IMR-90 (cell line): ENCODE results near the gene SIT1. TPM values are rescaled to one million over a fixed set of nuclear protein-coding genes. Genes with fewer than 3 reads are reported as not detected.

Experiments
- ATAC-seq: fragments of 200-7000 bp; cut with Tn5 transposase; 2 replicates; pipeline ENCODE4 v1.9.1; 2020; ENCODE audit warnings: low read depth, mild to moderate bottlenecking, moderate library complexity
- BruUV-seq: library from RNA; stranded (reverse); fragments of 400-500 nt; replicated peaks from 2 replicates; lab custom pipeline; 2021; lab: Mats Ljungman, UMichigan
- CTCF ChIA-PET: fragments of 300-600 bp; formaldehyde crosslinking; extraction: SDS; loops from one replicate; lab custom pipeline; 2021; ENCODE audit warnings: antibody characterized with exemption; lab: Yijun Ruan, JAX
- POLR2A ChIA-PET: fragments of 300-600 bp; sonication (Branson Sonifier 250); formaldehyde crosslinking; loops from one replicate; lab custom pipeline; 2022; ENCODE audit warnings: antibody characterized with exemption; ENCODE audit not compliant: unreplicated experiment; lab: Charles Lee
- DNase-seq: peaks from one replicate; pipeline ENCODE4 v3.0.0; 2013
- H2AFZ ChIP-seq: replicated peaks from 2 replicates; pipeline ENCODE3; 2013; ENCODE audit warnings: low read length, mild to moderate bottlenecking; ENCODE audit not compliant: poor library complexity
- H2AK5ac ChIP-seq: 2 replicates; pipeline ENCODE4 v1.6.1; 2013; ENCODE audit warnings: low read depth, low read length, inconsistent platforms
- H2AK9ac ChIP-seq: replicated peaks from 2 replicates; pipeline ENCODE3; 2013; ENCODE audit warnings: mild to moderate bottlenecking, low read depth, low read length, moderate library complexity; ENCODE audit not compliant: poor library complexity
- H2BK120ac ChIP-seq: 2 replicates; pipeline ENCODE4 v1.6.1; 2013; ENCODE audit warnings: low read depth, low read length, inconsistent platforms
- H2BK15ac ChIP-seq: 3 replicates; pipeline ENCODE4 v1.6.1; 2013; ENCODE audit warnings: low read depth, low read length, inconsistent platforms
- H2BK20ac ChIP-seq: 2 replicates; pipeline ENCODE4 v1.6.1; 2013; ENCODE audit warnings: low read depth, mild to moderate bottlenecking, inconsistent platforms, low read length, moderate library complexity
- H2BK5ac ChIP-seq: 2 replicates; pipeline ENCODE4 v1.6.1; 2013; ENCODE audit warnings: mild to moderate bottlenecking, low read depth, low read length, inconsistent platforms; ENCODE audit not compliant: poor library complexity, severe bottlenecking
- H3K14ac ChIP-seq: replicated peaks from 2 replicates; pipeline ENCODE4 v1.6.1; 2013; ENCODE audit warnings: low read depth, low read length, inconsistent platforms
- H3K18ac ChIP-seq: 2 replicates; pipeline ENCODE4 v1.6.1; 2013; ENCODE audit warnings: low read depth, low read length, control low read depth
- H3K23ac ChIP-seq: 2 replicates; pipeline ENCODE4 v1.6.1; 2013; ENCODE audit warnings: low read depth, low read length, inconsistent platforms
- H3K27ac ChIP-seq: 2 replicates; pipeline ENCODE4 v1.5.1; 2013; ENCODE audit warnings: mild to moderate bottlenecking, control low read depth, low read length; ENCODE audit not compliant: insufficient read depth
- H3K27me3 ChIP-seq: 2 replicates; pipeline ENCODE4 v1.6.1; 2013; ENCODE audit warnings: low read length; ENCODE audit not compliant: control insufficient read depth, insufficient read depth
- H3K36me3 ChIP-seq: 2 replicates; pipeline ENCODE4 v1.6.1; 2013; ENCODE audit warnings: low read length, mixed read lengths; ENCODE audit not compliant: control insufficient read depth, insufficient read depth
- H3K4ac ChIP-seq: 2 replicates; pipeline ENCODE4 v1.6.1; 2013; ENCODE audit warnings: low read depth, low read length, inconsistent platforms
- H3K4me1 ChIP-seq: 2 replicates; pipeline ENCODE4 v1.6.1; 2013; ENCODE audit warnings: low read length, mixed read lengths; ENCODE audit not compliant: control insufficient read depth, insufficient read depth
- H3K4me2 ChIP-seq: 2 replicates; pipeline ENCODE4 v1.6.1; 2013; ENCODE audit warnings: low read depth, mild to moderate bottlenecking, control low read depth, low read length, moderate library complexity
- H3K4me3 ChIP-seq: 2 replicates; pipeline ENCODE4 v1.5.1; 2013; ENCODE audit warnings: low read depth, mild to moderate bottlenecking, control low read depth, low read length, moderate library complexity; ENCODE audit not compliant: insufficient read depth
- H3K56ac ChIP-seq: 2 replicates; pipeline ENCODE4 v1.6.1; 2013; ENCODE audit warnings: low read length, inconsistent platforms; ENCODE audit not compliant: insufficient read depth; ENCODE audit errors: extremely low read depth
- H3K79me1 ChIP-seq, 2 experiments: 2 replicates each; pipeline ENCODE4 v1.6.1; 2013; ENCODE audit warnings: low read length in 2 of 2, inconsistent platforms in 1 of 2, low read depth in 1 of 2
- H3K9ac ChIP-seq: 2 replicates; pipeline ENCODE4 v1.6.1; 2013; ENCODE audit warnings: low read depth, low read length, control low read depth
- H3K9me1 ChIP-seq: 2 replicates; pipeline ENCODE4 v1.6.1; 2013; ENCODE audit warnings: low read length, inconsistent platforms; ENCODE audit not compliant: insufficient read depth
- H3K9me3 ChIP-seq: 2 replicates; pipeline ENCODE4 v1.6.1; 2013; ENCODE audit warnings: low read length; ENCODE audit not compliant: control insufficient read depth, insufficient read depth
- H4K20me1 ChIP-seq: 2 replicates; pipeline ENCODE4 v1.6.1; 2013; ENCODE audit warnings: low read length, inconsistent platforms; ENCODE audit not compliant: insufficient read depth
- H4K5ac ChIP-seq: 2 replicates; pipeline ENCODE4 v1.6.1; 2013; ENCODE audit warnings: mild to moderate bottlenecking, low read depth, low read length, control low read depth
- H4K8ac ChIP-seq, 2 experiments: 2 replicates each; pipeline ENCODE4 v1.6.1; 2013; ENCODE audit warnings: low read depth in 2 of 2, low read length in 2 of 2, control low read depth in 1 of 2, inconsistent platforms in 1 of 2
- H4K91ac ChIP-seq: 2 replicates; pipeline ENCODE4 v1.6.1; 2013; ENCODE audit warnings: low read depth, low read length, inconsistent platforms; ENCODE audit not compliant: insufficient read depth
- CEBPB ChIP-seq: IDR thresholded peaks from 2 replicates; pipeline ENCODE4 v1.6.1; 2012; ENCODE audit warnings: low read depth, low read length, improper control_type of control experiment
- MXI1 ChIP-seq: IDR thresholded peaks from 2 replicates; pipeline ENCODE4 v1.6.1; 2012; ENCODE audit warnings: low read depth, mild to moderate bottlenecking, low read length, moderate library complexity, borderline replicate concordance
- NFE2L2 ChIP-seq: fragments of 150-350 bp; IDR thresholded peaks from 2 replicates; pipeline ENCODE4 v1.6.1; 2016; ENCODE audit warnings: low read depth, mild to moderate bottlenecking, low read length
- RCOR1 ChIP-seq: IDR thresholded peaks from 2 replicates; pipeline ENCODE4 v1.6.1; 2012; ENCODE audit warnings: mild to moderate bottlenecking, low read length, improper control_type of control experiment; ENCODE audit not compliant: insufficient replicate concordance
- SMC3 ChIP-seq: fragments of 150-350 bp; IDR thresholded peaks from 2 replicates; pipeline ENCODE4 v1.6.1; 2016; ENCODE audit warnings: low read depth, mild to moderate bottlenecking, antibody characterized with exemption, low read length, moderate library complexity
- WGBS, 2 experiments: methylation state at CpG; one replicate each; pipeline versions ENCODE4 v1.1.5 to v1.1.7; 2013; ENCODE audit warnings: missing lambda C conversion rate in 2 of 2; ENCODE audit not compliant: insufficient read length in 1 of 2; ENCODE audit errors: extremely low coverage in 2 of 2; 5-methylcytosine and 5-hydroxymethylcytosine counted together
- dilution Hi-C: fragments of 300-500 bp; cut with HindIII; formaldehyde crosslinking; loops from one replicate; pipeline ENCODE4 v1.14.3; 2018; ENCODE audit warnings: low sequenced_read_pairs; ENCODE audit not compliant: unreplicated experiment
- in situ Hi-C: fragments of 300-500 bp; cut with MboI; formaldehyde crosslinking; loops from 3 replicates; pipeline ENCODE4 v1.14.3; 2019; ENCODE audit warnings: low sequenced_read_pairs, inconsistent platforms, mixed read lengths
- intact Hi-C: fragments of 100-400 bp; cut with micrococcal nuclease; formaldehyde crosslinking; loops from 2 replicates; pipeline ENCODE4 v1.10.0; 2022
- polyA plus RNA-seq, 3 experiments: library from polyadenylated mRNA; depleted of rRNA; stranded (reverse); fragments of >200 nt; gene quantifications; 2 replicates each; pipeline ENCODE4 v1.2.3, GENCODE V29; 2012; ENCODE audit warnings: low replicate concordance in 1 of 3
- total RNA-seq: library from RNA; depleted of rRNA; stranded (reverse); fragments of >200 nt; gene quantifications from 2 replicates; pipeline ENCODE4 v1.2.3, GENCODE V29; 2012
- TF ChIP-seq, protein P1 (sequence below): fragments of 150-350 bp; IDR thresholded peaks from 2 replicates; pipeline ENCODE4 v1.6.1; 2016; ENCODE audit warnings: low read depth, mild to moderate bottlenecking, low read length, moderate library complexity, borderline replicate concordance
- TF ChIP-seq, protein P2 (sequence below): fragments of 150-350 bp; IDR thresholded peaks from 2 replicates; pipeline ENCODE4 v1.6.1; 2017; ENCODE audit warnings: mild to moderate bottlenecking, antibody characterized with exemption, low read length, low read depth
- TF ChIP-seq, protein P3 (sequence below): conservative IDR thresholded peaks from 2 replicates; pipeline ENCODE4 v1.5.1; 2012; ENCODE audit warnings: mild to moderate bottlenecking, low read depth, low read length, improper control_type of control experiment

Gene SIT1
- total and polyA plus RNA-seq, 2 of the 4 experiments (the other 2 are of a cell fraction) = not detected

DNA sequence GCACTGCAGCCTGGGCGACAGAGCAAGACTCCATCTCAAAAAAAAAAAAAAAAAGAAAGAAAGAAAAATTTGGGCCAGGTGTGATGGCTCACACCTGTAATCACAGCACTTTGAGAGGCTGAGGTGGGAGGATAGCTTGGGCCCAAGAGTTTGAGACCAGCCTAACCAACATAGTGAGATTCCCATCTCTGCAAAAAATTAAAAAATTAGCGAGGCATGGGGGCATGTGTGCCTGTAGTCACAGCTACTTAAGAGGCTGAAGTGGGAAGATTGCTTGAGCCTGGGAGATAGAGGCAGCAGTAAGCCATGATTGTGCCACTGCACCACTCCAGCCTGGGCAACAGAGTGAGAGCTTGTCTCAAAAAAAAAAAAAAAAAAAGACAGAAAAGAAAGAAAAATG, 2.9 kb upstream of the SIT1 start:
- Histone ChIP-seq H2BK20ac (no peak overlapping the region), H3K14ac (no peak overlapping the region), H3K9me1 (peaks cover 4% of the 10 kb centered on the region; the same call in 1 of the 2 replicates), H3K9me3 (no peaks in the 10 kb centered on the region), H3K4me2 (no peak overlapping the region), H4K20me1 (peaks cover 3% of the 10 kb centered on the region; the same call in 1 of the 2 replicates), H3K23ac (no peak overlapping the region), H2AFZ (no peak overlapping the region), H2BK15ac (no peak overlapping the region), H2BK120ac (no peak overlapping the region), H3K18ac (no peak overlapping the region), H3K27ac (no peak overlapping the region), H3K36me3 (no peaks in the 10 kb centered on the region), H3K9ac (no peak overlapping the region), H3K56ac (no peak overlapping the region), H3K4me1 (peaks cover 13% of the 10 kb centered on the region; the same call in 1 of the 2 replicates), H4K8ac (no peak overlapping the region), H3K27me3 (no peaks in the 10 kb centered on the region), H2AK9ac (no peak overlapping the region), H3K4me3 (no peak overlapping the region), H4K5ac (no peak overlapping the region), H4K91ac (no peak overlapping the region), H2BK5ac (no peak overlapping the region), H2AK5ac (no peak overlapping the region), H3K79me1 (peaks cover 0 to 1% of the 10 kb centered on the region in 2 experiments; a peak in 3 of 4 replicates), H3K4ac (no peak overlapping the region)
- in situ Hi-C loops (loop anchor here (10.0 kb wide), 1 partner anchor 149 kb away; no protein-coding TSS in a partner anchor), dilution Hi-C loops (no loop called here), intact Hi-C loops (loop anchor here (10.0 kb wide), 2 partner anchors 161 to 169 kb away; partner anchors contain the start of genes HINT2 and SPAG8)
- no CpG with 5 or more reads among the region's 2 CpGs for WGBS, 2 experiments
- POLR2A ChIA-PET = interaction anchor here (0.6 kb wide), 1 partner anchor 36 kb away, joined by 5 read pairs; the partner anchor contains the start of gene TPM2
- TF ChIP-seq, protein P1, sequence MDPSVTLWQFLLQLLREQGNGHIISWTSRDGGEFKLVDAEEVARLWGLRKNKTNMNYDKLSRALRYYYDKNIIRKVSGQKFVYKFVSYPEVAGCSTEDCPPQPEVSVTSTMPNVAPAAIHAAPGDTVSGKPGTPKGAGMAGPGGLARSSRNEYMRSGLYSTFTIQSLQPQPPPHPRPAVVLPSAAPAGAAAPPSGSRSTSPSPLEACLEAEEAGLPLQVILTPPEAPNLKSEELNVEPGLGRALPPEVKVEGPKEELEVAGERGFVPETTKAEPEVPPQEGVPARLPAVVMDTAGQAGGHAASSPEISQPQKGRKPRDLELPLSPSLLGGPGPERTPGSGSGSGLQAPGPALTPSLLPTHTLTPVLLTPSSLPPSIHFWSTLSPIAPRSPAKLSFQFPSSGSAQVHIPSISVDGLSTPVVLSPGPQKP = no peak
- TF ChIP-seq RCOR1 = no peak
- TF ChIP-seq, protein P2, sequence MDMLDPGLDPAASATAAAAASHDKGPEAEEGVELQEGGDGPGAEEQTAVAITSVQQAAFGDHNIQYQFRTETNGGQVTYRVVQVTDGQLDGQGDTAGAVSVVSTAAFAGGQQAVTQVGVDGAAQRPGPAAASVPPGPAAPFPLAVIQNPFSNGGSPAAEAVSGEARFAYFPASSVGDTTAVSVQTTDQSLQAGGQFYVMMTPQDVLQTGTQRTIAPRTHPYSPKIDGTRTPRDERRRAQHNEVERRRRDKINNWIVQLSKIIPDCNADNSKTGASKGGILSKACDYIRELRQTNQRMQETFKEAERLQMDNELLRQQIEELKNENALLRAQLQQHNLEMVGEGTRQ = no peak
- TF ChIP-seq NFE2L2 = no peak
- TF ChIP-seq CEBPB = no peak
- no peak for TF ChIP-seq MXI1
- no peak for TF ChIP-seq SMC3
- TF ChIP-seq, protein P3, sequence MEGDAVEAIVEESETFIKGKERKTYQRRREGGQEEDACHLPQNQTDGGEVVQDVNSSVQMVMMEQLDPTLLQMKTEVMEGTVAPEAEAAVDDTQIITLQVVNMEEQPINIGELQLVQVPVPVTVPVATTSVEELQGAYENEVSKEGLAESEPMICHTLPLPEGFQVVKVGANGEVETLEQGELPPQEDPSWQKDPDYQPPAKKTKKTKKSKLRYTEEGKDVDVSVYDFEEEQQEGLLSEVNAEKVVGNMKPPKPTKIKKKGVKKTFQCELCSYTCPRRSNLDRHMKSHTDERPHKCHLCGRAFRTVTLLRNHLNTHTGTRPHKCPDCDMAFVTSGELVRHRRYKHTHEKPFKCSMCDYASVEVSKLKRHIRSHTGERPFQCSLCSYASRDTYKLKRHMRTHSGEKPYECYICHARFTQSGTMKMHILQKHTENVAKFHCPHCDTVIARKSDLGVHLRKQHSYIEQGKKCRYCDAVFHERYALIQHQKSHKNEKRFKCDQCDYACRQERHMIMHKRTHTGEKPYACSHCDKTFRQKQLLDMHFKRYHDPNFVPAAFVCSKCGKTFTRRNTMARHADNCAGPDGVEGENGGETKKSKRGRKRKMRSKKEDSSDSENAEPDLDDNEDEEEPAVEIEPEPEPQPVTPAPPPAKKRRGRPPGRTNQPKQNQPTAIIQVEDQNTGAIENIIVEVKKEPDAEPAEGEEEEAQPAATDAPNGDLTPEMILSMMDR = no peak
- no TSS peak for BruUV-seq
- CTCF ChIA-PET = no interaction called here
- DNase-seq (no peak), ATAC-seq (no peak)
